Endodermal cell (in vitro differentiated cells): Measurements from ENCODE around the gene EPN3. TPM values are rescaled to one million over a fixed set of nuclear protein-coding genes. Genes with fewer than 3 reads are reported as not detected.

Experiments
- DNase-seq: peaks from one replicate; pipeline ENCODE4 v3.0.0-alpha.2; 2017
- H3K27ac ChIP-seq: 2 replicates; pipeline ENCODE4 v1.5.1; 2013; ENCODE audit warnings: mild to moderate bottlenecking, low read depth, low read length, moderate library complexity
- H3K27me3 ChIP-seq: 2 replicates; pipeline ENCODE4 v1.6.1; 2013; ENCODE audit warnings: mild to moderate bottlenecking, low read length, moderate library complexity; ENCODE audit not compliant: insufficient read depth, control insufficient read depth, poor library complexity, severe bottlenecking
- H3K36me3 ChIP-seq: 2 replicates; pipeline ENCODE4 v1.7.0; 2013; ENCODE audit warnings: mild to moderate bottlenecking, low read length, moderate library complexity; ENCODE audit not compliant: control insufficient read depth, insufficient read depth
- H3K4me1 ChIP-seq: one replicate; pipeline ENCODE4 v1.7.0; 2013; ENCODE audit warnings: low read length; ENCODE audit not compliant: control insufficient read depth, insufficient read depth
- H3K4me3 ChIP-seq: 2 replicates; pipeline ENCODE4 v1.5.1; 2013; ENCODE audit warnings: mild to moderate bottlenecking, low read length, moderate library complexity
- H3K9ac ChIP-seq: 2 replicates; pipeline ENCODE4 v1.6.1; 2013; ENCODE audit warnings: mild to moderate bottlenecking, low read length, moderate library complexity; ENCODE audit not compliant: poor library complexity, severe bottlenecking; ENCODE audit errors: extremely low read depth
- H3K9me3 ChIP-seq: 2 replicates; pipeline ENCODE4 v1.6.1; 2013; ENCODE audit warnings: mild to moderate bottlenecking, low read length, moderate library complexity; ENCODE audit not compliant: control insufficient read depth
- H3K27ac Mint-ChIP-seq: 2 replicates; pipeline ENCODE4 v1.8.0; 2020; ENCODE audit warnings: mixed read lengths
- H3K27me3 Mint-ChIP-seq: 2 replicates; pipeline ENCODE4 v1.8.0; 2021; ENCODE audit warnings: mild to moderate bottlenecking, mixed read lengths; ENCODE audit not compliant: insufficient read depth
- H3K36me3 Mint-ChIP-seq: 2 replicates; pipeline ENCODE4 v1.8.0; 2020; ENCODE audit warnings: low read depth, mixed read lengths
- H3K4me1 Mint-ChIP-seq: 2 replicates; pipeline ENCODE4 v1.8.0; 2020; ENCODE audit warnings: mixed read lengths
- H3K4me3 Mint-ChIP-seq: 2 replicates; pipeline ENCODE4 v1.8.0; 2020; ENCODE audit warnings: mild to moderate bottlenecking, moderate library complexity, mixed read lengths
- H3K9me3 Mint-ChIP-seq: 2 replicates; pipeline ENCODE4 v1.8.0; 2020; ENCODE audit warnings: mild to moderate bottlenecking, mixed read lengths
- CTCF ChIP-seq: fragments of 200-600 bp; sonication (generic); conservative IDR thresholded peaks from 2 replicates; pipeline ENCODE4 v1.5.0; 2021; ENCODE audit warnings: antibody characterized with exemption, mild to moderate bottlenecking
- WGBS, 2 experiments: methylation state at CpG; one replicate each; pipeline versions ENCODE4 v1.1.5 to v1.1.7; 2013; ENCODE audit warnings: missing lambda C conversion rate in 2 of 2, mixed read lengths in 1 of 2; ENCODE audit not compliant: insufficient coverage in 1 of 2, insufficient read length in 1 of 2; 5-methylcytosine and 5-hydroxymethylcytosine counted together
- total RNA-seq, 2 donors: library from RNA; stranded (reverse); fragmentation: NEBNext Ultra II Directional in 1 of 2; extraction: Animal tissue kit (Norgen Biotek cat#: 25700) in 1 of 2; gene quantifications; 2 replicates in 1 of 2; 3 replicates in 1 of 2; pipeline ENCODE4 v1.2.1, GENCODE V29; 2021

Gene EPN3
- total RNA-seq, 2 donors from 2014 or later: 0.66 TPM; not detected in 1

- no peaks in the 10 kb centered on the region for H3K9me3 Mint-ChIP-seq
- H3K27ac Mint-ChIP-seq: no peak overlapping the region
- TF ChIP-seq CTCF: no peak
- Histone ChIP-seq H3K9ac (no peak overlapping the region), H3K9me3 (no peaks in the 10 kb centered on the region), H3K36me3 (no peaks in the 10 kb centered on the region), H3K27ac (no peak overlapping the region), H3K4me1 (peaks cover 4% of the 10 kb centered on the region), H3K4me3 (peak overlapping the region; percentile 84), H3K27me3 (peaks cover 85% of the 10 kb centered on the region)
- peak overlapping the region; percentile 60 for H3K4me3 Mint-ChIP-seq
- 1 to 2% methylated on average over 15 to 27 of the region's 27 CpGs for WGBS, 2 experiments
- H3K4me1 Mint-ChIP-seq: peaks cover 13% of the 10 kb centered on the region
- peaks cover 4% of the 10 kb centered on the region for H3K36me3 Mint-ChIP-seq
- peak; percentile 99 for DNase-seq
- peaks cover 82% of the 10 kb centered on the region for H3K27me3 Mint-ChIP-seq
Measured at GRCh38 chr17:50559674-50560184, 27.2 kb downstream of the EPN3 start.

GRCh38 chr17:50560185-50560824 lies 27.8 kb downstream of the EPN3 start, which contains the start of gene CACNA1G:
Gene CACNA1G, plus strand, starts transcription at chr17:50560715. Its CDS starts 745 bp downstream, at chr17:50561460.
- Histone ChIP-seq H3K4me3 (peak within 1 kb of the TSS; percentile 84), H3K36me3 (no peaks in the 10 kb centered on the region), H3K27ac (no peak within 1 kb of the TSS), H3K4me1 (peaks cover 4% of the 10 kb centered on the region), H3K27me3 (peaks cover 91% of the 10 kb centered on the region), H3K9me3 (no peaks in the 10 kb centered on the region), H3K9ac (no peak within 1 kb of the TSS)
- Mint-ChIP-seq H3K4me3 (peak within 1 kb of the TSS; percentile 60), H3K27ac (no peak within 1 kb of the TSS), H3K9me3 (no peaks in the 10 kb centered on the region), H3K27me3 (peaks cover 88% of the 10 kb centered on the region), H3K4me1 (peaks cover 15% of the 10 kb centered on the region), H3K36me3 (peaks cover 2% of the 10 kb centered on the region)
- peak; percentile 100 for DNase-seq
- 0% methylated on average over 5 to 56 of the region's 56 CpGs for WGBS, 2 experiments
- no peak for TF ChIP-seq CTCF

- H3K27me3 ChIP-seq: peaks cover 96% of the 10 kb centered on the region
- no peaks in the 10 kb centered on the region for H3K36me3 Mint-ChIP-seq
- H3K4me1 ChIP-seq: peaks cover 4% of the 10 kb centered on the region
- no peak overlapping the region for H3K27ac Mint-ChIP-seq
- peaks cover 15% of the 10 kb centered on the region for H3K4me1 Mint-ChIP-seq
- H3K9ac ChIP-seq: no peak overlapping the region
- WGBS, 2 experiments: 1 to 3% methylated on average over 7 to 85 of the region's 88 CpGs
- peaks cover 94% of the 10 kb centered on the region for H3K27me3 Mint-ChIP-seq
- H3K36me3 ChIP-seq: no peaks in the 10 kb centered on the region
- TF ChIP-seq CTCF: no peak
- peak overlapping the region; percentile 60 for H3K4me3 Mint-ChIP-seq
- DNase-seq: peak; percentile 84
- no peak overlapping the region for H3K27ac ChIP-seq
- no peaks in the 10 kb centered on the region for H3K9me3 ChIP-seq
- H3K9me3 Mint-ChIP-seq: no peaks in the 10 kb centered on the region
- peak overlapping the region; percentile 84 for H3K4me3 ChIP-seq
Measured at GRCh38 chr17:50560931-50561745, 28.6 kb downstream of the EPN3 start.
